Fibroblast of lung (primary cell): ENCODE results near the gene HSP90B1. TPM values are rescaled to one million over a fixed set of nuclear protein-coding genes. Genes with fewer than 3 reads are reported as not detected.
A peak's percentile ranks its signal among the peaks of the same experiment; 100 is the strongest.

Experiments used
- DNase-seq, 2 donors: peaks; one replicate each; pipeline versions ENCODE4 v3.0.0 to v3.0.0-alpha.2; 2010; ENCODE audit warnings: low read depth in 2 of 2
- H2AFZ ChIP-seq: 2 replicates; pipeline ENCODE4 v1.5.1; 2012; ENCODE audit warnings: low read length, control low read depth, inconsistent platforms
- H3K27ac ChIP-seq: 2 replicates; pipeline ENCODE4 v1.5.1; 2011; ENCODE audit warnings: low read length, control low read depth; ENCODE audit not compliant: insufficient read depth
- H3K27me3 ChIP-seq: 2 replicates; pipeline ENCODE4 v1.5.1; 2011; ENCODE audit warnings: mild to moderate bottlenecking, low read length; ENCODE audit not compliant: control insufficient read depth, insufficient read depth
- H3K36me3 ChIP-seq: 2 replicates; pipeline ENCODE4 v1.5.1; 2011; ENCODE audit warnings: low read length; ENCODE audit not compliant: control insufficient read depth, insufficient read depth
- H3K4me1 ChIP-seq: 2 replicates; pipeline ENCODE4 v1.5.1; 2011; ENCODE audit warnings: low read length; ENCODE audit not compliant: control insufficient read depth, insufficient read depth; ENCODE audit errors: extremely low read depth
- H3K4me2 ChIP-seq: 2 replicates; pipeline ENCODE4 v1.5.1; 2011; ENCODE audit warnings: low read length, control low read depth; ENCODE audit not compliant: insufficient read depth; ENCODE audit errors: extremely low read depth
- H3K4me3 ChIP-seq, 4 experiments: fragments of 200-600 bp in 1 of 4; sonication (generic) in 1 of 4; replicated peaks in 1 of 4; 2 replicates each; pipeline ENCODE4 v1.5.1; 2011 to 2016; ENCODE audit warnings: low read length in 4 of 4, low read depth in 3 of 4, mild to moderate bottlenecking in 3 of 4, control low read depth in 2 of 4, inconsistent platforms in 1 of 4, mixed read lengths in 1 of 4; ENCODE audit not compliant: insufficient read depth in 1 of 4; ENCODE audit errors: control extremely low read depth in 1 of 4
- H3K79me2 ChIP-seq: 2 replicates; pipeline ENCODE4 v1.5.1; 2012; ENCODE audit warnings: mild to moderate bottlenecking, low read length, inconsistent platforms; ENCODE audit not compliant: control insufficient read depth, insufficient read depth
- H3K9ac ChIP-seq: 2 replicates; pipeline ENCODE4 v1.5.1; 2011; ENCODE audit warnings: mild to moderate bottlenecking, low read length, control low read depth; ENCODE audit not compliant: insufficient read depth
- H3K9me3 ChIP-seq: 2 replicates; pipeline ENCODE4 v1.5.1; 2012; ENCODE audit warnings: low read depth, low read length; ENCODE audit not compliant: control insufficient read depth, insufficient read depth
- H4K20me1 ChIP-seq: 2 replicates; pipeline ENCODE4 v1.5.1; 2011; ENCODE audit warnings: low read length; ENCODE audit not compliant: control insufficient read depth, insufficient read depth; ENCODE audit errors: extremely low read depth
- CTCF ChIP-seq, 2 donors: IDR thresholded peaks in 1 of 2; conservative IDR thresholded peaks in 1 of 2; 1 replicate in 1 of 2; 2 replicates in 1 of 2; pipeline ENCODE4 v1.5.1; 2011 to 2012; ENCODE audit warnings: low read length in 2 of 2, control low read depth in 1 of 2, inconsistent platforms in 1 of 2, low read depth in 1 of 2, mild to moderate bottlenecking in 1 of 2
- EZH2 ChIP-seq: IDR thresholded peaks from 2 replicates; pipeline ENCODE4 v1.5.1; 2012; ENCODE audit warnings: low read length, control low read depth, mild to moderate bottlenecking; ENCODE audit errors: missing control alignments
- polyA plus RNA-seq, 2 donors: library from polyadenylated mRNA; depleted of rRNA in 1 of 2; stranded (reverse) in 1 of 2; unstranded in 1 of 2; fragments of >200 nt; gene quantifications; 2 replicates each; pipeline ENCODE4 v1.2.1, GENCODE V29; 2011 to 2012; ENCODE audit warnings: missing spikeins in 1 of 2
- total RNA-seq: library from RNA; depleted of rRNA; stranded (reverse); fragments of >200 nt; gene quantifications from 2 replicates; pipeline ENCODE4 v1.2.1, GENCODE V29; 2014

The HSP90B1 gene
- total and polyA plus RNA-seq, 2 donors (not counting 1 experiment from before 2014, with no cell fraction given): 983 to 1,015 TPM

GRCh38 chr12:103887738-103888137 lies 42.5 kb upstream of the HSP90B1 start:
- Histone ChIP-seq H3K9me3 (no peaks in the 10 kb centered on the region), H3K9ac (no peak overlapping the region), H3K79me2 (no peaks in the 10 kb centered on the region), H3K27me3 (no peaks in the 10 kb centered on the region), H3K4me2 (no peak overlapping the region), H3K27ac (no peak overlapping the region), H3K4me3 (no peak overlapping the region), H4K20me1 (no peaks in the 10 kb centered on the region), H2AFZ (no peak overlapping the region), H3K4me1 (no peaks in the 10 kb centered on the region), H3K36me3 (no peaks in the 10 kb centered on the region)
- DNase-seq: peak in 1 of 2 donors; percentile 12
- no peak for TF ChIP-seq CTCF (conservative IDR thresholded peaks at IDR 0.05 in 1 of 2, IDR thresholded peaks at IDR 0.05 in 1 of 2; ENCODE audit: low read depth in 1 of 2, low read length in 2 of 2)
- no peak for TF ChIP-seq EZH2

GRCh38 chr12:103897316-103897715 lies 32.9 kb upstream of the HSP90B1 start:
- TF ChIP-seq CTCF (conservative IDR thresholded peaks at IDR 0.05 in 1 of 2, IDR thresholded peaks at IDR 0.05 in 1 of 2; ENCODE audit: low read depth in 1 of 2, low read length in 2 of 2) (no peak), EZH2 (no peak)
- peaks cover 9% of the 10 kb centered on the region for H3K27me3 ChIP-seq
- H3K4me3 ChIP-seq: no peak overlapping the region
- no peaks in the 10 kb centered on the region for H3K9me3 ChIP-seq
- no peaks in the 10 kb centered on the region for H3K4me1 ChIP-seq
- H3K9ac ChIP-seq: no peak overlapping the region
- no peak overlapping the region for H2AFZ ChIP-seq
- no peaks in the 10 kb centered on the region for H3K79me2 ChIP-seq
- no peak overlapping the region for H3K4me2 ChIP-seq
- H3K36me3 ChIP-seq: no peaks in the 10 kb centered on the region
- no peak overlapping the region for H3K27ac ChIP-seq
- no peaks in the 10 kb centered on the region for H4K20me1 ChIP-seq
- DNase-seq: no peak

- Histone ChIP-seq H3K36me3 (no peaks in the 10 kb centered on the region), H3K4me1 (no peaks in the 10 kb centered on the region), H3K4me3 (no peak overlapping the region), H2AFZ (no peak overlapping the region), H3K79me2 (no peaks in the 10 kb centered on the region), H3K9ac (no peak overlapping the region), H3K27me3 (peaks cover 11% of the 10 kb centered on the region), H3K27ac (no peak overlapping the region), H4K20me1 (no peaks in the 10 kb centered on the region), H3K9me3 (no peaks in the 10 kb centered on the region), H3K4me2 (no peak overlapping the region)
- TF ChIP-seq EZH2 (no peak), CTCF (conservative IDR thresholded peaks at IDR 0.05 in 1 of 2, IDR thresholded peaks at IDR 0.05 in 1 of 2; ENCODE audit: low read depth in 1 of 2, low read length in 2 of 2) (no peak)
- no peak for DNase-seq
Observed at GRCh38 chr12:103901518-103902173, 28.6 kb upstream of the HSP90B1 start.
